HL-60 (cell line): ENCODE measurements around the gene TBC1D21.

Experiments used
- DNase-seq, 2 experiments: peaks; one replicate each; pipeline ENCODE4 v3.0.0-alpha.2; 2010 to 2020; ENCODE audit warnings: low read depth in 1 of 2, low spot score in 1 of 2
- H3K27ac ChIP-seq: fragments of 250-450 bp; sonication (Bioruptor Pico); replicated peaks from 2 replicates; pipeline ENCODE4 v1.5.1; 2020; ENCODE audit warnings: mild to moderate bottlenecking, moderate library complexity
- H3K27me3 ChIP-seq: fragments of 250-450 bp; sonication (Bioruptor Pico); 2 replicates; pipeline ENCODE4 v1.5.1; 2021; ENCODE audit warnings: mild to moderate bottlenecking, moderate library complexity; ENCODE audit not compliant: insufficient read depth, poor library complexity, severe bottlenecking
- H3K4me3 ChIP-seq: replicated peaks from 2 replicates; pipeline ENCODE4 v1.5.1; 2011; ENCODE audit warnings: mild to moderate bottlenecking, control low read depth, low read length; ENCODE audit not compliant: insufficient read depth
- GABPA ChIP-seq: IDR thresholded peaks from 2 replicates; pipeline ENCODE4 v1.6.1; 2012; ENCODE audit warnings: low read depth
- POLR2AphosphoS5 ChIP-seq: IDR thresholded peaks from 2 replicates; pipeline ENCODE4 v1.6.1; 2012; ENCODE audit warnings: low read depth
- SPI1 ChIP-seq: IDR thresholded peaks from 2 replicates; pipeline ENCODE4 v1.6.1; 2012; ENCODE audit warnings: low read depth, mild to moderate bottlenecking, borderline replicate concordance
- TF ChIP-seq, protein P1 (sequence below): IDR thresholded peaks from 2 replicates; pipeline ENCODE4 v1.6.1; 2012; ENCODE audit warnings: low read depth; ENCODE audit not compliant: insufficient replicate concordance
- TF ChIP-seq, protein P2 (sequence below): IDR thresholded peaks from one replicate; pipeline ENCODE4 v1.5.1; 2011; ENCODE audit warnings: low read length, control low read depth, inconsistent platforms; ENCODE audit not compliant: insufficient read depth

TBC1D21 gene

DNA sequence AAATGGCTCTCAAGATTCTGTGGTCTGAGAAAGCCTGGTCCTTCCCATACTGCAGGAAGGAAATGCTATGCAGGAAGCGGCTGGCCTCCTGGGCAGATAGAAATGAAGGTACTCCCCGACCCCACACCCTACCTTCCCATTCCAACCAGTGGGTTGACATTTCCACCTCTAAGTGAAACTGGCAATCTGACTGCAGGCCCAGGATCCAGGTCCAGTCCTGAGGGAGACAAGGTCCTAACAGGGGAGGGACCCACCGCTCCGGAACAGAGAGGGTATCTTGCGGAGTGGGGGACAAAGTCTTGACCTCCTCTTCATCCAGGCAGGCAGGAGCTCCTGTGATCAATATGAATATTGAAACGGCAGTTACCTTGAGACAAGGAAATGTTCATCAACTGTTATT is 46.3 kb downstream of the TBC1D21 start:
- DNase-seq = no peak
- Histone ChIP-seq H3K27ac (peak overlapping the region; percentile 61; the same call in 1 of the 2 replicates), H3K27me3 (no peaks in the 10 kb centered on the region), H3K4me3 (no peak overlapping the region)
- TF ChIP-seq, protein P1, sequence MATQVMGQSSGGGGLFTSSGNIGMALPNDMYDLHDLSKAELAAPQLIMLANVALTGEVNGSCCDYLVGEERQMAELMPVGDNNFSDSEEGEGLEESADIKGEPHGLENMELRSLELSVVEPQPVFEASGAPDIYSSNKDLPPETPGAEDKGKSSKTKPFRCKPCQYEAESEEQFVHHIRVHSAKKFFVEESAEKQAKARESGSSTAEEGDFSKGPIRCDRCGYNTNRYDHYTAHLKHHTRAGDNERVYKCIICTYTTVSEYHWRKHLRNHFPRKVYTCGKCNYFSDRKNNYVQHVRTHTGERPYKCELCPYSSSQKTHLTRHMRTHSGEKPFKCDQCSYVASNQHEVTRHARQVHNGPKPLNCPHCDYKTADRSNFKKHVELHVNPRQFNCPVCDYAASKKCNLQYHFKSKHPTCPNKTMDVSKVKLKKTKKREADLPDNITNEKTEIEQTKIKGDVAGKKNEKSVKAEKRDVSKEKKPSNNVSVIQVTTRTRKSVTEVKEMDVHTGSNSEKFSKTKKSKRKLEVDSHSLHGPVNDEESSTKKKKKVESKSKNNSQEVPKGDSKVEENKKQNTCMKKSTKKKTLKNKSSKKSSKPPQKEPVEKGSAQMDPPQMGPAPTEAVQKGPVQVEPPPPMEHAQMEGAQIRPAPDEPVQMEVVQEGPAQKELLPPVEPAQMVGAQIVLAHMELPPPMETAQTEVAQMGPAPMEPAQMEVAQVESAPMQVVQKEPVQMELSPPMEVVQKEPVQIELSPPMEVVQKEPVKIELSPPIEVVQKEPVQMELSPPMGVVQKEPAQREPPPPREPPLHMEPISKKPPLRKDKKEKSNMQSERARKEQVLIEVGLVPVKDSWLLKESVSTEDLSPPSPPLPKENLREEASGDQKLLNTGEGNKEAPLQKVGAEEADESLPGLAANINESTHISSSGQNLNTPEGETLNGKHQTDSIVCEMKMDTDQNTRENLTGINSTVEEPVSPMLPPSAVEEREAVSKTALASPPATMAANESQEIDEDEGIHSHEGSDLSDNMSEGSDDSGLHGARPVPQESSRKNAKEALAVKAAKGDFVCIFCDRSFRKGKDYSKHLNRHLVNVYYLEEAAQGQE = no peak
- no peak for TF ChIP-seq SPI1
- TF ChIP-seq, protein P2, sequence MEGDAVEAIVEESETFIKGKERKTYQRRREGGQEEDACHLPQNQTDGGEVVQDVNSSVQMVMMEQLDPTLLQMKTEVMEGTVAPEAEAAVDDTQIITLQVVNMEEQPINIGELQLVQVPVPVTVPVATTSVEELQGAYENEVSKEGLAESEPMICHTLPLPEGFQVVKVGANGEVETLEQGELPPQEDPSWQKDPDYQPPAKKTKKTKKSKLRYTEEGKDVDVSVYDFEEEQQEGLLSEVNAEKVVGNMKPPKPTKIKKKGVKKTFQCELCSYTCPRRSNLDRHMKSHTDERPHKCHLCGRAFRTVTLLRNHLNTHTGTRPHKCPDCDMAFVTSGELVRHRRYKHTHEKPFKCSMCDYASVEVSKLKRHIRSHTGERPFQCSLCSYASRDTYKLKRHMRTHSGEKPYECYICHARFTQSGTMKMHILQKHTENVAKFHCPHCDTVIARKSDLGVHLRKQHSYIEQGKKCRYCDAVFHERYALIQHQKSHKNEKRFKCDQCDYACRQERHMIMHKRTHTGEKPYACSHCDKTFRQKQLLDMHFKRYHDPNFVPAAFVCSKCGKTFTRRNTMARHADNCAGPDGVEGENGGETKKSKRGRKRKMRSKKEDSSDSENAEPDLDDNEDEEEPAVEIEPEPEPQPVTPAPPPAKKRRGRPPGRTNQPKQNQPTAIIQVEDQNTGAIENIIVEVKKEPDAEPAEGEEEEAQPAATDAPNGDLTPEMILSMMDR = no peak
- no peak for TF ChIP-seq POLR2AphosphoS5
- TF ChIP-seq GABPA = no peak

DNA sequence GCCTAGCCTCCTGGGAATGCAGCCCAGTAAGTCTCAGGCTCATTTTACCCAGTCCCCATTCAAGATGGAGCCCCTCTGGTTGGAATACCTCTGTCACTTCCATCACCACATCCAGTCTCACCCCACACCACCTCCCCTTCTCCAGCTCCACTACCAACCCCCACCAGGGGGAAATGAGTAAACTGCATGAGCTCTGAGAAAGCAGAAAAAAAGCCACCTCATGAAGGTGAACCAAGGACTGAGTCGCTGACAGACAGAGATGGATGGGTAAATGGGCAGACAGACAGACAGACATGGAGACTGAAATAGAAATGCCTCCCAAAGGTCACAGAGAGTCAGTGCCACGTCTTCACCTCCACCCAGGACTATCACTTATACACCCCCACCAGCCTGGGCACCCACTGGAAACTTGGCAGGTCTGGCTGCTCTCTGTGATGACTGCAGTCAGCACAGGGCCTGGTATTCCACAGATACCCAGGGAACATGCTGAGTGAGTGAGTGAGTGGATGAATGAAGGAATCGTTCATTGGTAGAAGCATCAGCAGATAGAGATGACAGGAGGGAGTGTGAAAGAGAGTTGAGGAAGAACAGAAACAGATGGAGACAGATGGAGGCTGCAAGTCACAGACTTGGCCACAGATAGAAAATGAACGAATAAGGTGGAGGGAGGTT is 48.0 kb downstream of the TBC1D21 start:
- Histone ChIP-seq H3K27me3 (peaks cover 3% of the 10 kb centered on the region), H3K27ac (no peak overlapping the region), H3K4me3 (no peak overlapping the region)
- no peak for TF ChIP-seq GABPA
- TF ChIP-seq POLR2AphosphoS5 = no peak
- DNase-seq = no peak

DNA sequence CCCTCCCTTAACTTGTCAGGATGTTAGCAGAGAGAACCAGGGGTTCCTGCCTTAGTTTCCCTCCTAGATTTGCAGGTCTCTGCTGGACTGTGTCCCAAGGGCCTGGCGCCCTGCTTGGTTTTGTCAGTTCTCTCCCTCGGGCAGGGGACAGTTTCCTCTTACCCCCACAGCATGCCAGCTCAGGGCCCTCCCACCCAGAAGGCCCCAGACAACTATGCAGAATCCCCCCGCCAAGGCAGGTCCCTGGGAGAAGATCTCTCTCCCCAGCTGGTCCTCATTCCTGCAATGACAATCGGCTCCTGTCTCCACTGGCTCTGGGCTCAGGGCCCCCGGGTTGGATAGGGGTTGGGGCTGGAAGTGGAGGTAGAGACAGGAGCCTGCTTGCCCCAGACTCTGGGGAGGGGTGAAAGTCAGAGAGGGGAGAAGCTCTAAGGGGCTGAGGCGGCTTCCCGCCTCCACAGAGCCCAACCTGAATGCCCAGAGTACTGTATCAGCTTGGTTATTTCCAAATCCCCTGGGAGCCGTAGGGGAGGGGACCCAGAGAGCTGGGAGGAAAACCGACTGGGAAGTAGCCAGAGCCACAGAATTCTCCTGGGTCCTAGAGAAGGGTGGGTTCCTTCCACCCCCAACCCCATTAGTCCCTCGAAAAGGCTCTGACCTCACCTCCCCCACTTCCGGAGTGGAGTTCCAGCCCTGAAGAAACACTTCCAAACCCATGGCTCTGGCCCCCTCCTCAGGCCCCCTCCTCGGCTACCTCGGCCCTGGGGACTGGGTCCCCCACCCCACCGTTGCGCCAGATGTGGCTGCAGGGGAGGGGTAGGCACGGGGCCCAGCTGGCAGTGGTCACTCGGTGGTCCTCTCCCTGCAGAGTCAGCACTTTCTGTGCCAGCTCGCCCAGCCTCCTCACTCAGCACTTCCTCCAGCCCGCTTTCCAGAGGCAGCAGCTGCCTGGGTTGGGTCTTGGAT is 49.1 kb downstream of the TBC1D21 start:
- TF ChIP-seq, protein P2 = no peak
- TF ChIP-seq, protein P1 = no peak
- no peak for TF ChIP-seq GABPA
- TF ChIP-seq SPI1 = no peak
- no peak for TF ChIP-seq POLR2AphosphoS5
- Histone ChIP-seq H3K27me3 (peaks cover 3% of the 10 kb centered on the region), H3K4me3 (no peak overlapping the region), H3K27ac (no peak overlapping the region)
- DNase-seq = no peak

DNA sequence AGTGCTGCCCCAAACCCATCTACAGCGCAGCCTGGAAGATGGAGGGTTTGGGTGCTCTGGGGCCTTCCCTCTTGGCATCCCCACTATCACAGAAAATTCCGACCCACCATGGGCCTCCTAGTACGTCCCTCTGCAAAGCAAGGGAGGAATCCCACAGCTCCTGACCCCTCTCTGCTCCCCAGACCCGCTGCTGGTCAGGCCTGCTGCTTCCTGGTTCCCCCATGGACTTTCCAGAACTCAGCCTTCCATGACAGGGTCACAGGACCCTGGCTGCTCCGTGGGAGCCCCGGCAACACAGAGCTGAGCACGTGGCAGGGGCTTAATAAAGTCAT is 49.8 kb downstream of the TBC1D21 start:
- DNase-seq = no peak
- peaks cover 7% of the 10 kb centered on the region for H3K27me3 ChIP-seq
- no peak overlapping the region for H3K4me3 ChIP-seq
- no peak overlapping the region for H3K27ac ChIP-seq
- TF ChIP-seq, protein P1 = no peak
- TF ChIP-seq, protein P2 = no peak
- TF ChIP-seq POLR2AphosphoS5 (no peak), SPI1 (no peak), GABPA (no peak)
